ENCODE results near the gene UBALD1. TPM values are rescaled to one million over a fixed set of nuclear protein-coding genes. Genes with fewer than 3 reads are reported as not detected.

Gene UBALD1
- total RNA-seq, 4 donors from 2014 or later = 11.6 to 25.1 (median 18.1) TPM

DNA sequence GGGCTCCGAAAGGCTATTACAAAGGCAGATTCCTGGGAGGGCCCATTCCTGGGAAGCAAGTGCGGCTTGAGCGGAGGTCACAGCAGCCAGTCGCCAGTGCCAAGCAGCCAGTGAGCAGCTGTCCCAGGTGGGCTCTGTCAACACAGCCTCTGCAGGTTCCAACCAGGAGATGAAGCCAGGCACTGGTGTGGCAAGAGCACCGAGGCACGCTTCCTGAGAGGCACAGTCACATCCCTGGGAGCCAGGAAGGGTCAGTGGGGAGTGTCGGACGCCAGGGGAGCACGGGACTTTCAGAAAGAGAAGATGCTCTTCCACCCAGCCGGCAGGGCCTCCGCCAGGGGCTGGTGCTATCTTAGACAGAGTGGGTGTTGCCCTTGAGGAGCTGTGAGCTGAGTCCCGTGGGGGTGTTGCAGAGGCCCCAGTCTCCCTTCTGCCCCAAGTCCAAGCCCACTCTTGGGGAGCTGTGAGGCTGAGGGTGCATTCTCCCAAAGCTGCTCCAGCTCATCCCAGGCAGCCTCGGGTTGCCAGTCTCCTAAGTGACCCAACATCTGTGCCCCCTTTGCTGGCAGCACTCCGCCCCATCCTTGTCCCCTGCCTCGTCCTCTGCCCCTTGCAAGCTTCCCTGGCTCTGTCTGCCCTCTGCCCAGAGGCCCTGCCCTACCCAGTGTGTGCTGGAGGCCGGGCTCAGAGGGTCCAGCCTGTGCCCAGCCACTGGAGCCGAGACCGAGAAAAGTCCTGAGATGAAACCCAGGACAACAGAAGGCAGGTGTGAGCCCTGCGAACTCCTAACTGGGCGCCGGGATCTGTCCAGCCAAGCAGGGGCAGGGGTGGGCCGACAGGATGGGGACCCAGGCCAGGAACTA, 6.6 kb downstream of the UBALD1 start:
- Histone ChIP-seq H3K27me3 (no peaks in the 10 kb centered on the region), H3K36me3 (peaks cover 0 to 24% (median 0%) of the 10 kb centered on the region in 3 donors), H3K4me1 (peaks cover 0 to 28% (median 5%) of the 10 kb centered on the region in 4 donors), H3K4me3 (no peak overlapping the region), H3K9me3 (no peaks in the 10 kb centered on the region), H3K27ac (no peak overlapping the region)
- no peak for DNase-seq
- no peak for TF ChIP-seq CTCF (IDR thresholded peaks at IDR 0.05)
- no peak for TF ChIP-seq POLR2A (IDR thresholded peaks at IDR 0.05)

DNA sequence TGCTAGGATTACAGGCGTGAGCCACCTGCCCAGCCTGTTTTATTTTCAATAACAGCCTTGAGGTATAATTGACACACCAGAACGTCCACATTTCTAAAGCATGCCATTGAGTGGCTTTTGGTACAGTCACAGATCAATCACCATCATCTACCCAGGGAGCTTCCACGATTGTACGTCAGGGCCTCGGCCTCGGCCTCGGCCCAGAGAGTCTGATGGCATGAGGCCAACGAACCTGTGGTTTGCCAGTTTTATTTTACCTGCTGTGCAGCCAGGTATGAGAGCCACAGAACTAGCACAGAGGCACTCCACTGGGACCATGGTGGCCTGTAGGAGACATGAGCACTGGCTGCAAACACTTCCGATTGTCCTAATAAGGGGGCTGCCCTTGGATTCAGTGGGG, 8.3 kb downstream of the UBALD1 start:
- TF ChIP-seq POLR2A (IDR thresholded peaks at IDR 0.05) (no peak), CTCF (IDR thresholded peaks at IDR 0.05) (no peak)
- no peak for DNase-seq
- Histone ChIP-seq H3K4me1 (peaks cover 0 to 10% (median 0%) of the 10 kb centered on the region in 4 donors), H3K4me3 (no peak overlapping the region), H3K27me3 (no peaks in the 10 kb centered on the region), H3K9me3 (no peaks in the 10 kb centered on the region), H3K27ac (no peak overlapping the region), H3K36me3 (peaks cover 0 to 24% (median 0%) of the 10 kb centered on the region in 3 donors)

- peaks cover 0 to 7% (median 0%) of the 10 kb centered on the region in 4 donors for H3K4me1 ChIP-seq
- H3K36me3 ChIP-seq = peaks cover 0 to 19% (median 0%) of the 10 kb centered on the region in 3 donors
- TF ChIP-seq POLR2A (IDR thresholded peaks at IDR 0.05) (no peak), CTCF (IDR thresholded peaks at IDR 0.05) (no peak)
- DNase-seq = no peak
- H3K4me3 ChIP-seq = no peak overlapping the region
- no peaks in the 10 kb centered on the region for H3K27me3 ChIP-seq
- H3K9me3 ChIP-seq = no peaks in the 10 kb centered on the region
- H3K27ac ChIP-seq = no peak overlapping the region
Observed at GRCh38 chr16:4604401-4604800, 10.3 kb downstream of the UBALD1 start.

GRCh38 chr16:4603624-4604170, 11.0 kb downstream of the UBALD1 start:
- TF ChIP-seq CTCF (IDR thresholded peaks at IDR 0.05) = no peak
- no peak for TF ChIP-seq POLR2A (IDR thresholded peaks at IDR 0.05)
- DNase-seq = no peak
- Histone ChIP-seq H3K27me3 (no peaks in the 10 kb centered on the region), H3K9me3 (no peaks in the 10 kb centered on the region), H3K36me3 (peaks cover 0 to 12% (median 0%) of the 10 kb centered on the region in 3 donors), H3K4me1 (peaks cover 0 to 7% (median 0%) of the 10 kb centered on the region in 4 donors), H3K4me3 (no peak overlapping the region), H3K27ac (no peak overlapping the region)

GRCh38 chr16:4602331-4602730, 12.4 kb downstream of the UBALD1 start:
- Histone ChIP-seq H3K9me3 (no peaks in the 10 kb centered on the region), H3K27ac (no peak overlapping the region), H3K4me1 (peaks cover 0 to 7% (median 0%) of the 10 kb centered on the region in 4 donors), H3K4me3 (no peak overlapping the region), H3K27me3 (no peaks in the 10 kb centered on the region), H3K36me3 (no peaks in the 10 kb centered on the region)
- no peak for DNase-seq
- no peak for TF ChIP-seq CTCF (IDR thresholded peaks at IDR 0.05)
- no peak for TF ChIP-seq POLR2A (IDR thresholded peaks at IDR 0.05)
